ENCODE measurements around the gene HRK.
A peak's percentile ranks its signal among the peaks of the same experiment; 100 is the strongest.

HRK gene

DNA sequence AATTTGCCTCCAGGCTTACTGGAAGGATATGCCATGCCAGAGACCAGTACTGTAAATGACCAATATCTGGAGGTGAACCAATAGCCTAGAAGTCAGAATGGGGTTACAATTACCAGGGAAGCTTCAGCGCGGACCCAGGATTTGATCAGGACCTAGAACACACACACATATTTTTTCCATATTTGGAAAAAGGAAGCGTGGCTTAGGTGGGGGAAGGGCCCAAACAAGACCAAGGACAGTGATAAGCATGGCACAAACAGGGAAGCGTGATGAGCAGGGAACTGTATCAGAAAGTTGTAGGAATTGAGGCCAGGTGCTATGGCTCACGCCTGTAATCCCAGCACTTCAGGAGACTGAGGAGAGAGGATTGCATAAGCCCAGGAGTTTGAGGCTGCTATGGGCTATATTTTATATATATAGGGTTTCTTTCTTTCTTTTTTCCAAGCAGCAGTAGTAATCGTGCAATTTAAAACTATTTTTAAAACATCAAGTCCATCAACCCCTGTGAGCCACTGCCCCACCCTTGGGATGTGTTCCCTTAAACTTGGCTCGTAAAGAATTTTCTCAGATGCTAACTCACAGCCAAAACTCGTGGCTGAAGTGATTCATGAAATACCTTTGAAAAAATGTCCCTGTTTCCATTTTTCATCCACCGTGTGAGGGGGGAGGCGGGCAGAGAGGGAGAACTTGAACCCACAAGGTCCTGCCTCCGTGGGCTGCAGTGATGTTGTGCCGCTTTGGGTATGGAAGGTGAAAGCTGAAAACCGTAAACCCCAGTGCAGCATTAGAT lies 16.7 kb downstream of the HRK start:
- Histone ChIP-seq H3K27me3 (ENCODE audit: insufficient read depth, low read length) (0 out of 2 replicates have a peak, but pooled peaks cover 3% of the 10 kb centered on the region), H3K4me3 (ENCODE audit: low read depth, low read length) (no peak overlapping the region), H2AFZ (ENCODE audit: low read length, unreplicated experiment) (peak overlapping the region; percentile 2), H3K79me2 (ENCODE audit: control insufficient read depth, insufficient read depth, low read length, unreplicated experiment) (no peaks in the 10 kb centered on the region), H3K4me1 (ENCODE audit: control insufficient read depth, insufficient read depth, low read length, unreplicated experiment) (peaks cover 22% of the 10 kb centered on the region), H3K27ac (ENCODE audit: low read depth, low read length) (peak overlapping the region; percentile 52; the same call in 1 of the 2 replicates), H3K36me3 (ENCODE audit: insufficient read depth, low read length) (no peaks in the 10 kb centered on the region)

GRCh38 chr12:116863275-116863767 lies 17.9 kb downstream of the HRK start:
- Histone ChIP-seq H3K4me1 (ENCODE audit: control insufficient read depth, insufficient read depth, low read length, unreplicated experiment) (peaks cover 22% of the 10 kb centered on the region), H3K4me3 (ENCODE audit: low read depth, low read length) (no peak overlapping the region), H3K36me3 (ENCODE audit: insufficient read depth, low read length) (no peaks in the 10 kb centered on the region), H3K27me3 (ENCODE audit: insufficient read depth, low read length) (peaks cover 14% of the 10 kb centered on the region), H3K27ac (ENCODE audit: low read depth, low read length) (peak overlapping the region; percentile 5; the same call in 1 of the 2 replicates), H2AFZ (ENCODE audit: low read length, unreplicated experiment) (no peak overlapping the region), H3K79me2 (ENCODE audit: control insufficient read depth, insufficient read depth, low read length, unreplicated experiment) (no peaks in the 10 kb centered on the region)

GRCh38 chr12:116862167-116862566 lies 19.1 kb downstream of the HRK start:
- no peaks in the 10 kb centered on the region for H3K36me3 ChIP-seq (ENCODE audit: insufficient read depth, low read length)
- no peak overlapping the region for H2AFZ ChIP-seq (ENCODE audit: low read length, unreplicated experiment)
- H3K4me1 ChIP-seq (ENCODE audit: control insufficient read depth, insufficient read depth, low read length, unreplicated experiment), result peaks cover 22% of the 10 kb centered on the region
- H3K4me3 ChIP-seq (ENCODE audit: low read depth, low read length), result no peak overlapping the region
- no peak overlapping the region for H3K27ac ChIP-seq (ENCODE audit: low read depth, low read length)
- H3K27me3 ChIP-seq (ENCODE audit: insufficient read depth, low read length), result peaks cover 23% of the 10 kb centered on the region
- H3K79me2 ChIP-seq (ENCODE audit: control insufficient read depth, insufficient read depth, low read length, unreplicated experiment), result no peaks in the 10 kb centered on the region

GRCh38 chr12:116861320-116861719 lies 19.9 kb downstream of the HRK start:
- no peaks in the 10 kb centered on the region for H3K79me2 ChIP-seq (ENCODE audit: control insufficient read depth, insufficient read depth, low read length, unreplicated experiment)
- H3K4me1 ChIP-seq (ENCODE audit: control insufficient read depth, insufficient read depth, low read length, unreplicated experiment), result peaks cover 18% of the 10 kb centered on the region
- H3K4me3 ChIP-seq (ENCODE audit: low read depth, low read length), result no peak overlapping the region
- H3K27ac ChIP-seq (ENCODE audit: low read depth, low read length), result no peak overlapping the region
- no peaks in the 10 kb centered on the region for H3K36me3 ChIP-seq (ENCODE audit: insufficient read depth, low read length)
- H2AFZ ChIP-seq (ENCODE audit: low read length, unreplicated experiment), result no peak overlapping the region
- peaks cover 31% of the 10 kb centered on the region for H3K27me3 ChIP-seq (ENCODE audit: insufficient read depth, low read length)

- Histone ChIP-seq H3K36me3 (ENCODE audit: insufficient read depth, low read length) (no peaks in the 10 kb centered on the region), H3K27ac (ENCODE audit: low read depth, low read length) (no peak overlapping the region), H3K4me3 (ENCODE audit: low read depth, low read length) (peak overlapping the region; percentile 67), H3K4me1 (ENCODE audit: control insufficient read depth, insufficient read depth, low read length, unreplicated experiment) (peaks cover 18% of the 10 kb centered on the region), H3K27me3 (ENCODE audit: insufficient read depth, low read length) (peaks cover 39% of the 10 kb centered on the region), H2AFZ (ENCODE audit: low read length, unreplicated experiment) (no peak overlapping the region), H3K79me2 (ENCODE audit: control insufficient read depth, insufficient read depth, low read length, unreplicated experiment) (no peaks in the 10 kb centered on the region)
Observed at GRCh38 chr12:116860263-116860662, 21.0 kb downstream of the HRK start.

DNA sequence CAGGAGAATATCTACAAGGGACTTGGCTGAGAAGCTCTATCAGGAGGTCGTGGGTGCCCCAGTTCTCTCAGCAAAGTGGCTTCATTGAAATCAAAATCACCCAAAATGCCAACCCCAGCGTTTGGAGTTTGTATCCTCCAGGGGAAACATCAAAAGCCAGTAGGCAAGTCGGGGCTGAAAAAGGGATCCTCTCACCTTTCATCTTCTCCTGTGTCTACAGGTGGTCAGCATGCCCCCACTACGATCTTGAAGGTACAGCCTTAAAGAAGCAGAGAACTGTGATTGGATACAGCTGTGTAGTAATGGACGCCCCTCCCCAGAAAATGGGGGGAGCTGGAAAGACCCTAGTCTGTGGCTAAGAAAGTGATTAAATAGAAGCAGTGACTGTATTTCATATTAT lies 22.2 kb downstream of the HRK start:
- peaks cover 13% of the 10 kb centered on the region for H3K4me1 ChIP-seq (ENCODE audit: control insufficient read depth, insufficient read depth, low read length, unreplicated experiment)

GRCh38 chr12:116856729-116857128 lies 24.5 kb downstream of the HRK start:
- Histone ChIP-seq H3K36me3 (ENCODE audit: insufficient read depth, low read length) (no peaks in the 10 kb centered on the region), H3K27ac (ENCODE audit: low read depth, low read length) (no peak overlapping the region), H3K4me3 (ENCODE audit: low read depth, low read length) (no peak overlapping the region), H3K4me1 (ENCODE audit: control insufficient read depth, insufficient read depth, low read length, unreplicated experiment) (peaks cover 4% of the 10 kb centered on the region), H2AFZ (ENCODE audit: low read length, unreplicated experiment) (no peak overlapping the region), H3K27me3 (ENCODE audit: insufficient read depth, low read length) (peaks cover 73% of the 10 kb centered on the region), H3K79me2 (ENCODE audit: control insufficient read depth, insufficient read depth, low read length, unreplicated experiment) (no peaks in the 10 kb centered on the region)

More for the DNA sequence above, 22.2 kb downstream of the HRK start:
- Histone ChIP-seq H3K79me2 (ENCODE audit: control insufficient read depth, insufficient read depth, low read length, unreplicated experiment) (no peaks in the 10 kb centered on the region), H3K27ac (ENCODE audit: low read depth, low read length) (no peak overlapping the region), H3K4me3 (ENCODE audit: low read depth, low read length) (no peak overlapping the region), H2AFZ (ENCODE audit: low read length, unreplicated experiment) (no peak overlapping the region), H3K36me3 (ENCODE audit: insufficient read depth, low read length) (no peaks in the 10 kb centered on the region), H3K27me3 (ENCODE audit: insufficient read depth, low read length) (peaks cover 49% of the 10 kb centered on the region)

DNA sequence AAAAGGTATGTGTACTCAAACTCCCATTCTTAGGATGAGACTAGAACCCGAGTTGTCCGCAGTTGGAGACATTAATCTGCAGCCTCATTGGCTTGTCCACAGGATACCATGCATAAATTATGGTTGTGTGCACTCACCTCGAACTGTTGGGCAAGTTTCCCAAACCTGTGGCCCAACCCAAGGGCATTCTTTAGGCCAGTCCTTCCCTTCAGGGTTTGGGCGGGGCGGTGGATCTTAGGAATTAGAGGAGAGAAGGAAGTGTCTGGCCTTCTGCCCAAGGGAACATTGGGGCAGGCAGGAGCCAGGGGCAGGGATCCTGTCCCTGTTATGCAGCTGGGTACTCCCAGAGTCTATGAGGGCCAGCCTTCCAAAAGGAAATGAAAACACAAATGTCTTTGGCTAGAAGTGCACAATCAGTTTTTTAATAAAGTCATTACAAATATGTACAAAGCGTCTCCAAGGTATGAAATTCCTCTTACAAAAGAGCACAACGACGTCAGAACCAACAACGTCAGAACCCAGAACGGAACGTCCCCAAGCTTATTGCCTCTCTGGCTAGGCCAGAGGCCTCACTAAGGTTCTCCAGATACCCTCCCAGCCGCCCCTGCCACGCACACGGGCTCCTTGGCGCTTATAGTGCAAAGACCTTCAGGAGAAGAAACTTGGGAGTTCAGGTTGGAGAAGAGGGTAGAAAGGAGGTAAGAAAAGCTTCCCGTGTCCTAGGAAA lies 25.3 kb downstream of the HRK start:
- H2AFZ ChIP-seq (ENCODE audit: low read length, unreplicated experiment), result no peak overlapping the region
- peaks cover 3% of the 10 kb centered on the region for H3K4me1 ChIP-seq (ENCODE audit: control insufficient read depth, insufficient read depth, low read length, unreplicated experiment)
- H3K36me3 ChIP-seq (ENCODE audit: insufficient read depth, low read length), result no peaks in the 10 kb centered on the region
- no peak overlapping the region for H3K27ac ChIP-seq (ENCODE audit: low read depth, low read length)
- H3K27me3 ChIP-seq (ENCODE audit: insufficient read depth, low read length), result peaks cover 74% of the 10 kb centered on the region
- no peak overlapping the region for H3K4me3 ChIP-seq (ENCODE audit: low read depth, low read length)
- no peaks in the 10 kb centered on the region for H3K79me2 ChIP-seq (ENCODE audit: control insufficient read depth, insufficient read depth, low read length, unreplicated experiment)

- H3K27ac ChIP-seq (ENCODE audit: low read depth, low read length), result no peak overlapping the region
- H3K27me3 ChIP-seq (ENCODE audit: insufficient read depth, low read length), result peaks cover 60% of the 10 kb centered on the region
- H3K4me3 ChIP-seq (ENCODE audit: low read depth, low read length), result no peak overlapping the region
- no peaks in the 10 kb centered on the region for H3K36me3 ChIP-seq (ENCODE audit: insufficient read depth, low read length)
- no peaks in the 10 kb centered on the region for H3K4me1 ChIP-seq (ENCODE audit: control insufficient read depth, insufficient read depth, low read length, unreplicated experiment)
- H2AFZ ChIP-seq (ENCODE audit: low read length, unreplicated experiment), result no peak overlapping the region
- H3K79me2 ChIP-seq (ENCODE audit: control insufficient read depth, insufficient read depth, low read length, unreplicated experiment), result no peaks in the 10 kb centered on the region
Observed at GRCh38 chr12:116853507-116853906, 27.7 kb downstream of the HRK start.

DNA sequence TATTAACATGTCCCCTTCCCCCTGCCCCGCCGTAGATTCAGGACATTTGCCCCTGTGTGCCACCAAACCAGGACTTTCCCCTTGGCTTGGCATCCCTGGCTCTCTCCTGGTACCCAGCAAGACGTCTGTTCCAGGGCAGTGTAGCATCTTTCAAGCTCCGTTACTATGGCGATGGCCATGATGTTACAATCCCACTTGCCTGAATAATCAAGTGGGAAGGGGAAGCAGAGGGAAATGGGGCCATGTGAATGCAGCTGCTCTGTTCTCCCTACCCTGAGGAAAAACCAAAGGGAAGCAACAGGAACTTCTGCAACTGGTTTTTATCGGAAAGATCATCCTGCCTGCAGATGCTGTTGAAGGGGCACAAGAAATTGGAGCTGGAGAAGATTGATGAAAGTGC lies 28.9 kb downstream of the HRK start:
- peaks cover 52% of the 10 kb centered on the region for H3K27me3 ChIP-seq (ENCODE audit: insufficient read depth, low read length)
- no peaks in the 10 kb centered on the region for H3K36me3 ChIP-seq (ENCODE audit: insufficient read depth, low read length)
- no peak overlapping the region for H3K27ac ChIP-seq (ENCODE audit: low read depth, low read length)
- no peak overlapping the region for H3K4me3 ChIP-seq (ENCODE audit: low read depth, low read length)
- no peaks in the 10 kb centered on the region for H3K4me1 ChIP-seq (ENCODE audit: control insufficient read depth, insufficient read depth, low read length, unreplicated experiment)
- H3K79me2 ChIP-seq (ENCODE audit: control insufficient read depth, insufficient read depth, low read length, unreplicated experiment), result no peaks in the 10 kb centered on the region
- no peak overlapping the region for H2AFZ ChIP-seq (ENCODE audit: low read length, unreplicated experiment)

All from ACC112 (cell line).